ENCODE results near the gene C2CD2L. TPM values are rescaled to one million over a fixed set of nuclear protein-coding genes. Genes with fewer than 3 reads are reported as not detected.

Gene C2CD2L
- total RNA-seq, 1 experiment from 2014 or later: 9.3 TPM

- Histone ChIP-seq H3K4me3 (peak overlapping the region; percentile 91), H3K9me3 (ENCODE audit: insufficient read depth, low read depth) (no peaks in the 10 kb centered on the region), H2AFZ (peak overlapping the region; percentile 86), H3K79me2 (ENCODE audit: low read depth) (peaks cover 42% of the 10 kb centered on the region), H3K27ac (peak overlapping the region; percentile 48), H3K9me2 (ENCODE audit: insufficient read depth) (no peaks in the 10 kb centered on the region), H3K27me3 (ENCODE audit: insufficient read depth, low read depth) (no peaks in the 10 kb centered on the region), H3F3A (ENCODE audit: insufficient read depth, low read depth) (peaks cover 64% of the 10 kb centered on the region; the same call in 1 of the 2 replicates), H3K4me1 (replicated peaks; ENCODE audit: insufficient read depth) (peaks cover 23% of the 10 kb centered on the region), H3K4me2 (peak overlapping the region; percentile 99), H4K20me1 (ENCODE audit: insufficient read depth) (peaks cover 18% of the 10 kb centered on the region), H3K36me3 (ENCODE audit: low read depth) (peaks cover 32% of the 10 kb centered on the region)
- ChIA-PET POLR2A (ENCODE audit: unreplicated experiment) (interaction anchor here (0.6 to 1.7 kb wide), 5 partner anchors 13 to 40 kb away, joined by 3 to 6 read pairs (median 5); partner anchors contain the start of genes C2CD2L, HINFP and VPS11), CTCF (interaction anchor here (0.7 to 0.9 kb wide), 3 partner anchors 9 to 244 kb away, joined by 4 to 10 read pairs (median 4); no protein-coding TSS in a partner anchor)
- intact Hi-C loops (cut with micrococcal nuclease; ENCODE audit: unreplicated experiment): loop anchor here (2.0 to 10.0 kb wide), 5 partner anchors 37 to 381 kb away; partner anchors contain the start of genes HYOU1 and NLRX1
- DNase-seq: peak in 1 of 2 experiments; percentile 25
- no TSS peak for BruUV-seq (replicated peaks)
- TF ChIP-seq EZH2 (IDR thresholded peaks at IDR 0.05; ENCODE audit: low read depth) (no peak), CTCF (conservative IDR thresholded peaks at IDR 0.05) (0 out of 2 replicates have a peak, but pooled peaks have one; percentile 27)
These were observed 13.0 kb upstream of the C2CD2L start for GRCh38 chr11:119093942-119094815.

- ChIA-PET CTCF (interaction anchor here (0.7 to 0.9 kb wide), 2 partner anchors 10 to 244 kb away, joined by 4 to 10 read pairs; no protein-coding TSS in a partner anchor), POLR2A (ENCODE audit: unreplicated experiment) (interaction anchor here (0.6 to 1.7 kb wide), 6 partner anchors 12 to 40 kb away, joined by 3 to 6 read pairs (median 5); partner anchors contain the start of genes C2CD2L, HINFP and VPS11)
- Histone ChIP-seq H3K4me3 (peak overlapping the region; percentile 91), H3K9me3 (ENCODE audit: insufficient read depth, low read depth) (no peaks in the 10 kb centered on the region), H3K4me2 (peak overlapping the region; percentile 99), H3K27me3 (ENCODE audit: insufficient read depth, low read depth) (no peaks in the 10 kb centered on the region), H4K20me1 (ENCODE audit: insufficient read depth) (peaks cover 18% of the 10 kb centered on the region), H3K79me2 (ENCODE audit: low read depth) (peaks cover 45% of the 10 kb centered on the region), H3K4me1 (replicated peaks; ENCODE audit: insufficient read depth) (peaks cover 24% of the 10 kb centered on the region), H3K27ac (peak overlapping the region; percentile 48), H3K36me3 (ENCODE audit: low read depth) (peaks cover 32% of the 10 kb centered on the region), H2AFZ (peak overlapping the region; percentile 86), H3K9me2 (ENCODE audit: insufficient read depth) (no peaks in the 10 kb centered on the region), H3F3A (ENCODE audit: insufficient read depth, low read depth) (peaks cover 63% of the 10 kb centered on the region; the same call in 1 of the 2 replicates)
- no peak for TF ChIP-seq EZH2 (IDR thresholded peaks at IDR 0.05; ENCODE audit: low read depth)
- peak; percentile 71 for TF ChIP-seq CTCF (conservative IDR thresholded peaks at IDR 0.05)
- intact Hi-C loops (cut with micrococcal nuclease; ENCODE audit: unreplicated experiment): loop anchor here (2.0 to 10.0 kb wide), 5 partner anchors 38 to 380 kb away; partner anchors contain the start of genes HYOU1 and NLRX1
- BruUV-seq (replicated peaks): no TSS peak
- DNase-seq: peak; percentile 80 to 82
These were observed 12.4 kb upstream of the C2CD2L start for GRCh38 chr11:119094816-119095065.

- Histone ChIP-seq H3K27ac (peak overlapping the region; percentile 48), H2AFZ (peak overlapping the region; percentile 86), H3K79me2 (ENCODE audit: low read depth) (peaks cover 51% of the 10 kb centered on the region), H4K20me1 (ENCODE audit: insufficient read depth) (peaks cover 18% of the 10 kb centered on the region), H3K9me3 (ENCODE audit: insufficient read depth, low read depth) (no peaks in the 10 kb centered on the region), H3K36me3 (ENCODE audit: low read depth) (peaks cover 32% of the 10 kb centered on the region), H3K4me1 (replicated peaks; ENCODE audit: insufficient read depth) (peaks cover 29% of the 10 kb centered on the region), H3K4me3 (peak overlapping the region; percentile 91), H3K4me2 (peak overlapping the region; percentile 99), H3F3A (ENCODE audit: insufficient read depth, low read depth) (peaks cover 62% of the 10 kb centered on the region; the same call in 1 of the 2 replicates), H3K27me3 (ENCODE audit: insufficient read depth, low read depth) (no peaks in the 10 kb centered on the region), H3K9me2 (ENCODE audit: insufficient read depth) (no peaks in the 10 kb centered on the region)
- ChIA-PET POLR2A (ENCODE audit: unreplicated experiment) (interaction anchor here (0.5 to 1.7 kb wide), 12 partner anchors 11 to 345 kb away, joined by 3 to 7 read pairs (median 4); partner anchors contain the start of genes C2CD2L, HINFP and VPS11), CTCF (interaction anchor here (0.6 to 0.9 kb wide), 3 partner anchors 10 to 243 kb away, joined by 4 to 10 read pairs (median 6); no protein-coding TSS in a partner anchor)
- peak; percentile 98 to 99 for DNase-seq
- no peak for TF ChIP-seq EZH2 (IDR thresholded peaks at IDR 0.05; ENCODE audit: low read depth)
- TF ChIP-seq CTCF (conservative IDR thresholded peaks at IDR 0.05): peak; percentile 27; the same call in 1 of the 2 replicates
- intact Hi-C loops (cut with micrococcal nuclease; ENCODE audit: unreplicated experiment): loop anchor here (2.0 to 10.0 kb wide), 5 partner anchors 38 to 380 kb away; partner anchors contain the start of genes HYOU1 and NLRX1
- TSS peak; percentile 58 for BruUV-seq (replicated peaks)
These were observed 11.9 kb upstream of the C2CD2L start for GRCh38 chr11:119095066-119095880.

Data from PC-9 (cell line).